ENCODE data around the gene SCGN.

The SCGN gene

DNA sequence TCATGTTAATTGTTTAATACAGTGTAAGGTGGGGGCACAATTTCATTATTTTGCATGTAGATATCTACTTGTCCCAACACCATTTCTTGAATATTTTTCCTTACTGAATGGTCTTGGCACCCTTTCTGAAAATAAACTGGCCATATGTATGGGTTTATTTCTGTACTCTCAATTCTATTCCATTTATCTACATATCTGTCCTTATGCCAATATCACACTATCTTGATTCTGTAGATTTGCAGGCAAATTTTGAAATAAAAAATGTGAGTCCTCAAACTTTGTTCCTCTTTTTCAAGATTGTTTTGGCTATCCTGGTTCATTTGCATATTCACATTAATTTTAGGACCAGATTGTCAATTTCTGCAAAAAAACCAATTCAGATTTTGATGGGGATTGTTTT lies 34.8 kb downstream of the SCGN start:
- no peak for DNase-seq (ENCODE audit: low read depth)
- TF ChIP-seq, protein P1, sequence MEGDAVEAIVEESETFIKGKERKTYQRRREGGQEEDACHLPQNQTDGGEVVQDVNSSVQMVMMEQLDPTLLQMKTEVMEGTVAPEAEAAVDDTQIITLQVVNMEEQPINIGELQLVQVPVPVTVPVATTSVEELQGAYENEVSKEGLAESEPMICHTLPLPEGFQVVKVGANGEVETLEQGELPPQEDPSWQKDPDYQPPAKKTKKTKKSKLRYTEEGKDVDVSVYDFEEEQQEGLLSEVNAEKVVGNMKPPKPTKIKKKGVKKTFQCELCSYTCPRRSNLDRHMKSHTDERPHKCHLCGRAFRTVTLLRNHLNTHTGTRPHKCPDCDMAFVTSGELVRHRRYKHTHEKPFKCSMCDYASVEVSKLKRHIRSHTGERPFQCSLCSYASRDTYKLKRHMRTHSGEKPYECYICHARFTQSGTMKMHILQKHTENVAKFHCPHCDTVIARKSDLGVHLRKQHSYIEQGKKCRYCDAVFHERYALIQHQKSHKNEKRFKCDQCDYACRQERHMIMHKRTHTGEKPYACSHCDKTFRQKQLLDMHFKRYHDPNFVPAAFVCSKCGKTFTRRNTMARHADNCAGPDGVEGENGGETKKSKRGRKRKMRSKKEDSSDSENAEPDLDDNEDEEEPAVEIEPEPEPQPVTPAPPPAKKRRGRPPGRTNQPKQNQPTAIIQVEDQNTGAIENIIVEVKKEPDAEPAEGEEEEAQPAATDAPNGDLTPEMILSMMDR (IDR thresholded peaks at IDR 0.05; ENCODE audit: low read length, missing control alignments): no peak
- H3K4me3 ChIP-seq (replicated peaks; ENCODE audit: low read depth, low read length): no peak overlapping the region

DNA sequence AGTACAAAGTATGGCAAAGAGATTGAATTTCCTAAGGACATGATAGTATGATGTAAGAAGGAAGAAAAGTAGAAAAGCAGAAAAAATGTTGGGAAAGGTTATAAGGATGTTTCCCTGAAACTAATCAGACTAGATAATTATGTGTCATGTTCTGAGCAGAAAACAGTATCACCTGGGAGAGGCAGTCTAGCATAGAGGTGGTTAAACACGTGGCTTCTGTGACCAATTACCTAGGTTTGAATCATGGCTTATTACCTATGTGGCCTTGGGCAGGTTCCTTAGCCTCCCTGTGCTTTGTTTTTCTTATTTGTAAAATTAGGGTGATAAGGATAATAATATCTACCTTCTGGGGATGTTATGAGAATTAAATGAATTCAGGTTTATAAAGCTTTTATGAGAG lies 38.0 kb downstream of the SCGN start:
- TF ChIP-seq, protein P1 (IDR thresholded peaks at IDR 0.05; ENCODE audit: low read length, missing control alignments): no peak
- no peak overlapping the region for H3K4me3 ChIP-seq (replicated peaks; ENCODE audit: low read depth, low read length)
- no peak for DNase-seq (ENCODE audit: low read depth)

DNA sequence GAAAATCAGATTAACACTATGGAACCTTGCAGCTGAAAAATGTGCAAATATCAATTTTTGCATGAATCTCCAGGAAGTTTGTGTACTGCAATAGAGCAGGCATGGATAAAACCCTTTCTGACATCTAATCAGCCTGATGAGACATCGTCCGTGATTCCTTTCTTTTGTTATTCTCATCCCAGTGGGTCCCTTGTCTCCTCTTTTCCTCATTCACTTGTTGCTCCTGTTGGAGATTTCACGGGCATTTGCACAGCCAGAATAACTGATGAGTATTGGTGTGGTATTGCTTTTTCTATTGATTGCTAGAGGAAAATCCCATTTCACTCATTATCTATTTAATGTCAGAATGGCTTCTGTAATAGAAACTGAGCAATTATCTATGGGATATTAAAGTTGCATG lies 39.9 kb downstream of the SCGN start:
- DNase-seq (ENCODE audit: low read depth): no peak
- H3K4me3 ChIP-seq (replicated peaks; ENCODE audit: low read depth, low read length): no peak overlapping the region
- TF ChIP-seq, protein P1 (IDR thresholded peaks at IDR 0.05; ENCODE audit: low read length, missing control alignments): no peak

DNA sequence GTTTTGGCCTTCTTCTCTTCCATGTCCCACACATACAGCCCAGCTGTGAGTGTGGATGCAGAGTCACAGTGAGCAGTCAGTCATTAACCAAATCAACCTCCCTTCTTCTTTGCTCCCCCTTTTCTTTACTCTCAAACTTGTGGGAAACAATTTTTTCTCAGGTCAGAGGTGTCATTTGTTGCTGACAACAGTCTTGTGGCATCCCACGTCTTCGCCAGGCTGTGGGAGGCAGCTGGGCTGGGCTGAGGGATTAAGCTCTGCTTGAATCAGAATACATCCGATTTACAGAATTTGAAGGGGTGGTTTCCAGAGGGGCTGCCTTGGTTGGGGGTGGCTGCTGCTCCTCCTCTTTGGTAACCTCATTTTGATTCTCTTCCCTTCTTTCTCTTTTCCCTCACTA lies 40.5 kb downstream of the SCGN start:
- no peak for DNase-seq (ENCODE audit: low read depth)
- no peak overlapping the region for H3K4me3 ChIP-seq (replicated peaks; ENCODE audit: low read depth, low read length)
- TF ChIP-seq, protein P1 (IDR thresholded peaks at IDR 0.05; ENCODE audit: low read length, missing control alignments): no peak

DNA sequence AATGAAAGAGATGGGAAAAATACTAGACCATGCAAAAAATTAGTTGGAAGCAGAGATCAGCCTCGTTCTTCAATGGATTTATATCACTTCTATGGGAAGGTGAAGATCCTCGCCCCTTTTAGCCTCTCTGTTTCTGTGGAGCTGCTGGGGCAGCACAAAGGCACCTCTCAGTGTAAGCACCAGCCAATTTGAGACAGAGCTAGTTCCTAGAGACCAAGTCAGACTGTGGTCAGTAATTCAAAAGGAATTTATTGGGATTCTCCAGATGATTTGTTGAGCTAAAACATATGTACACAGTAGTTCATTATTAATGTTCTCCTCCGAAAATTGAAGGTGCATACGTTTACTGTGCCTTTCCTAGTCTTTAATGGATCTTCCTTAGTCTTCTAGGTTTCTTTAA lies 42.4 kb downstream of the SCGN start:
- DNase-seq (ENCODE audit: low read depth): no peak
- no peak overlapping the region for H3K4me3 ChIP-seq (replicated peaks; ENCODE audit: low read depth, low read length)
- TF ChIP-seq, protein P1 (IDR thresholded peaks at IDR 0.05; ENCODE audit: low read length, missing control alignments): no peak

DNA sequence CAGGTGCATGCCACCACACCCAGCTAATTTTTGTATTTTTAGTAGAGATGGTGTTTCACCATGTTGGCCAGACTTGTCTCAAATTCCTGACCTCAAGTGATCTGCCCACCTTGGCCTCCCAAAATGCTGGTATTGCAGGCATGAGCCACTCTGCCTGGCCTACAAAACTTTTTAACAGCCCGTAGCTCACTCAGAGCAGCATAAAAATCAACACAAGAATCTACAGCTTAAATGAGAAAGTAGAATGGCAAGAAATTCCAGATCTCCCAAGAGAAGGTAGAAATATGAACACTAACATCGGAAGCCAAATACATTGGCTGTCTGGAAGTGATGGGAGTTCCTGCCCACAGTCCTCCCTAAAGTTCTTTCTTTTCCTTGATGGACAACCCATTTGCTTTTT lies 43.7 kb downstream of the SCGN start:
- TF ChIP-seq, protein P1 (IDR thresholded peaks at IDR 0.05; ENCODE audit: low read length, missing control alignments): no peak
- DNase-seq (ENCODE audit: low read depth): no peak
- H3K4me3 ChIP-seq (replicated peaks; ENCODE audit: low read depth, low read length): no peak overlapping the region

DNA sequence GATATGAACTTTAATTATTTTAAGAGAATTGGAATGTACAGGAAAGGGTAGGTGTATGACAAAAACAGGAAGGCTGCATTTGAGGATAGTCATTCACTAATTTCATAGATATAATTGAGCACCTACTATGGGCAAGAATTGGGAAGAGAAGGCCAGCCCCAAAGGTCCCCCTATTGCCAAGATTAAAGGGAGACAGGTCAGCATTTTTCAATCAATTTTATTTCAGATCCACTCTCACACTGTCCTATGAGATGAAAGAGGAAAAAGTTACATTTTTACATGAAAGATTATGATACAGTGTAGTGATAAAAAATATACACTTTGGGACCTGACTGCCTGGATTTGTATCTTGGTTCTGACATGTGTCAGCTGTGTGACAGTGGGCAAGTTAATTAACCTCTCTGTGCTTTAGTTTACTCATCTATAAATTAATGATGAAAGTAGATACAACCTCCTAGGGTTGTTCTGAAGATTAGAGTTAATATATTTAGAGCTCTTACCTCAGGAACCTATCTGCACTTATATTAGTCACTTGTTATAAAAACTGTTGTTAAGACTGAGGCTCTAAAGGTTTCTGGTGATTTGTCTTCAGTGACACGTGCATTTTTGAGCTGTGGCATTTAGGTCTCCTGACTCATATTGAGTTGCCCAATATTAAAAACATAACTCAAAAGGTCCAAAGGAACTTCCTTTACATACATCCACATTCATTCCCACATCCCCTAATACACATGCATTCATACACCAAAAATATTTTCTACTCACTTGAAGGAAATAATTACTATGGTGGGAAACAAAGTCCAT lies 45.7 kb downstream of the SCGN start:
- no peak overlapping the region for H3K4me3 ChIP-seq (replicated peaks; ENCODE audit: low read depth, low read length)
- TF ChIP-seq, protein P1 (IDR thresholded peaks at IDR 0.05; ENCODE audit: low read length, missing control alignments): no peak
- DNase-seq (ENCODE audit: low read depth): peak; percentile 18
